ENCODE data around the gene VAV3. TPM values are rescaled to one million over a fixed set of nuclear protein-coding genes. Genes with fewer than 3 reads are reported as not detected.
"Not testable (repeated sequence)": the region's sequence is repeated elsewhere in the genome, so short reads cannot be mapped to it uniquely, and the experiment has no call there.

Gene VAV3
- total RNA-seq, 1 donor from 2014 or later, result 2.9 TPM

DNA sequence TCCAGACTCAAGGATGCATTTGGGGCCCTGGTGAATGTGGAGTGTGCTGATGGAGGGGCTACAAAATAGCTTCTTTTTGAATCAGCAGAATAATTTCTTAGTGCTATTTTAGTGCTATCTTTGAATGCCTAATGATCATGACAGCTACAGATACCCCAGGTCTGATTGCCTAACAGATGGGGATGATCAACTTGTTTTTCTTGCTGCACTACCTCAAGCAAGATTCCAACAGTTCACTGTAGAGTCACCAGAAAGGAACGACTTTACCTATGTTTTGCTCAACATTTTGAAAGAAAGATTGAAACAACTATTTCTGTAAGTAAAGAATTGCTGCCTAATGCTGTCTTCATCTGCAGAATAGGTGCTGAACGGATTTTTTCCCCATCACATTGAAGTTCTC is 42.6 kb upstream of the VAV3 start:
- Mint-ChIP-seq H3K36me3 (ENCODE audit: low read depth) (no peaks in the 10 kb centered on the region), H3K27ac (ENCODE audit: unreplicated experiment) (no peak overlapping the region), H3K27me3 (ENCODE audit: low read depth) (no peaks in the 10 kb centered on the region), H3K4me1 (no peaks in the 10 kb centered on the region), H3K9me3 (no peaks in the 10 kb centered on the region), H3K4me3 (no peak overlapping the region)
- DNase-seq (ENCODE audit: low read depth, low spot score), result no peak
- TF ChIP-seq, protein P1, sequence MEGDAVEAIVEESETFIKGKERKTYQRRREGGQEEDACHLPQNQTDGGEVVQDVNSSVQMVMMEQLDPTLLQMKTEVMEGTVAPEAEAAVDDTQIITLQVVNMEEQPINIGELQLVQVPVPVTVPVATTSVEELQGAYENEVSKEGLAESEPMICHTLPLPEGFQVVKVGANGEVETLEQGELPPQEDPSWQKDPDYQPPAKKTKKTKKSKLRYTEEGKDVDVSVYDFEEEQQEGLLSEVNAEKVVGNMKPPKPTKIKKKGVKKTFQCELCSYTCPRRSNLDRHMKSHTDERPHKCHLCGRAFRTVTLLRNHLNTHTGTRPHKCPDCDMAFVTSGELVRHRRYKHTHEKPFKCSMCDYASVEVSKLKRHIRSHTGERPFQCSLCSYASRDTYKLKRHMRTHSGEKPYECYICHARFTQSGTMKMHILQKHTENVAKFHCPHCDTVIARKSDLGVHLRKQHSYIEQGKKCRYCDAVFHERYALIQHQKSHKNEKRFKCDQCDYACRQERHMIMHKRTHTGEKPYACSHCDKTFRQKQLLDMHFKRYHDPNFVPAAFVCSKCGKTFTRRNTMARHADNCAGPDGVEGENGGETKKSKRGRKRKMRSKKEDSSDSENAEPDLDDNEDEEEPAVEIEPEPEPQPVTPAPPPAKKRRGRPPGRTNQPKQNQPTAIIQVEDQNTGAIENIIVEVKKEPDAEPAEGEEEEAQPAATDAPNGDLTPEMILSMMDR (conservative IDR thresholded peaks at IDR 0.05), result no peak

DNA sequence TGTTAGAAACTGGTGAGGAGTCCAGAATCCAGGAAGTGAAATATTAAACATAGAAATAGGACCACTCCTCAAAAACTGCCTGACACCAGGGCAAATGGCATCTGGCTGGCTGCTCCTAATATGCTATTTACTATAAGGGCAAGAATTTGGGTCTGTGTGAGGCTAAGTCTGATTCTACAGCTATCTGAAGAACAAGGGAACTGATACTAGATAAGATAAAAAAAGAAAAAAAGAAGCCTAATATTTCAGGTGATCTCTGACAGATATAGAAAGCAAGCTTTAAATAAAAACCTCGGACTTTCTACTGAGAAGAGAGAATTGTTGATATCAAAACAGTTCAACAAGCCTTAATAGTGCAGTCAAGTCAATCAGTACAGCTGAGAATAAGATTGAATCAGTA is 42.1 kb upstream of the VAV3 start:
- no peaks in the 10 kb centered on the region for H3K36me3 Mint-ChIP-seq (ENCODE audit: low read depth)
- TF ChIP-seq, protein P1 (conservative IDR thresholded peaks at IDR 0.05), result no peak
- H3K27me3 Mint-ChIP-seq (ENCODE audit: low read depth), result no peaks in the 10 kb centered on the region
- H3K4me3 Mint-ChIP-seq, result no peak overlapping the region
- H3K9me3 Mint-ChIP-seq, result no peaks in the 10 kb centered on the region
- no peaks in the 10 kb centered on the region for H3K4me1 Mint-ChIP-seq
- H3K27ac Mint-ChIP-seq (ENCODE audit: unreplicated experiment), result no peak overlapping the region
- no peak for DNase-seq (ENCODE audit: low read depth, low spot score)

DNA sequence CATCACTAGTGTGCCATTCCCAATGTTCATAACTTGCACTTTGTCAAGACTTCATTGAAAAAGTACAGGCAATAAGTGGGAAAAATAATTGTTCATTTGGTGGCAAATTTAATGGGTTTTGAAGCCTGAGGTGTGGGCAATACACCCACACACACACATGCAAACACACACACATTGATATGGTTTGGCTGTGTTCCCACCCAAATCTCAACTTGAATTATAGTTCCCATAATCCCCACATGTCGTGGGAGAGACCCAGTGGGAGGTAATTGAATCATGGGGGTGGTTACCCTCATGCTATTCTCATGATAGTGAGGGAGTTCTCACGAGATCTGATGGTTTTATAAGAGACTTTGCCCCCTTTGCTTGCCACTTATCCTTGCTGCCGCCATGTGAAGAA is 39.9 kb upstream of the VAV3 start:
- not testable (repeated sequence) for H3K27me3 Mint-ChIP-seq (ENCODE audit: low read depth); H3K27ac Mint-ChIP-seq (ENCODE audit: unreplicated experiment); H3K4me3 Mint-ChIP-seq; H3K9me3 Mint-ChIP-seq; DNase-seq (ENCODE audit: low read depth, low spot score); H3K4me1 Mint-ChIP-seq; H3K36me3 Mint-ChIP-seq (ENCODE audit: low read depth)

DNA sequence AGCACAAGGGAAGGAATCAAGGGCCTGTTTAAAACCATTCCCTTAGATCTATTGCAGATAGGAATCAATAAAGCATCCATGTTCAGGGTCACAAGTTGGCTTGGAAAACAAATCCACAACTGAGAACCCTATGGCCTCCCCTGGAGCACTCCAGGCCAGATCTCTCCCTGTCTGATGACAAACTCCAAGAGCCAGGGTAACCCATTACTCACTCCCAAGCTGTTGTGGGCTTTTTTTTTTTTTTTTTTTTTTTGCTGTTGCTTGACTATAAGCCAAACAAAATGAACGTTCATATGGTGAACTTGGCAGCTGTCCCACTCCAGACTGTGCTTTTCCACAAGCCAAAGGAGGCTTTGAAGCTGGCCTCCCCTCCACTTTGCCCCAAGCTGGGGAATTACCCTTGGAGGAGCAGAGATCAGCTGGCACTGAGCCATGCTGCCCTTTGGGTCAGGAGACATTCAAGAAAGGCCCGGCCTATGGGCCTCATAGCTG is 35.7 kb upstream of the VAV3 start:
- TF ChIP-seq, protein P1 (conservative IDR thresholded peaks at IDR 0.05), result no peak
- H3K4me3 Mint-ChIP-seq, result no peak overlapping the region
- H3K27ac Mint-ChIP-seq (ENCODE audit: unreplicated experiment), result no peak overlapping the region
- no peaks in the 10 kb centered on the region for H3K9me3 Mint-ChIP-seq
- peaks cover 11% of the 10 kb centered on the region for H3K4me1 Mint-ChIP-seq
- DNase-seq (ENCODE audit: low read depth, low spot score), result no peak
- no peaks in the 10 kb centered on the region for H3K36me3 Mint-ChIP-seq (ENCODE audit: low read depth)
- no peaks in the 10 kb centered on the region for H3K27me3 Mint-ChIP-seq (ENCODE audit: low read depth)

DNA sequence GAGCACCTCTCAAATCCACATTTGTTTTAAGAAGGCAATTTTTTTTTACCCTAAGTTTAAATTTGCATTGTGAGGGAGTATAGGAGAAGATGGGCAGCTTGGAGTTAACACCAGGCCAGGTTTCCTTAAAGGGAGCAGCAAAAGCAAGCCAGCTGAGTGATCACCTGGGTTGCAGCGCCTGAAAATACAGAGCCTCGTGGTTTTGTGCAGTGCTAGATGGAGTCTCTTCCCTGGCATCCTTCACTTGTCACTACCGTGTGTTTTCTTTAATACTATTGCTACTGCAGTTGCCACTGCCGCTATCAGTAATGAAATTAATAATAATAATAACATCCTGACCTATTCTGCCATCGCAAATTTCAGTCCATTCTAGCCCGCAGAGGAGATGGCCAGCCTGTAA is 35.2 kb upstream of the VAV3 start:
- H3K9me3 Mint-ChIP-seq, result no peaks in the 10 kb centered on the region
- TF ChIP-seq, protein P1 (conservative IDR thresholded peaks at IDR 0.05), result no peak
- DNase-seq (ENCODE audit: low read depth, low spot score), result no peak
- H3K27ac Mint-ChIP-seq (ENCODE audit: unreplicated experiment), result no peak overlapping the region
- no peak overlapping the region for H3K4me3 Mint-ChIP-seq
- peaks cover 11% of the 10 kb centered on the region for H3K4me1 Mint-ChIP-seq
- H3K36me3 Mint-ChIP-seq (ENCODE audit: low read depth), result no peaks in the 10 kb centered on the region
- H3K27me3 Mint-ChIP-seq (ENCODE audit: low read depth), result no peaks in the 10 kb centered on the region

DNA sequence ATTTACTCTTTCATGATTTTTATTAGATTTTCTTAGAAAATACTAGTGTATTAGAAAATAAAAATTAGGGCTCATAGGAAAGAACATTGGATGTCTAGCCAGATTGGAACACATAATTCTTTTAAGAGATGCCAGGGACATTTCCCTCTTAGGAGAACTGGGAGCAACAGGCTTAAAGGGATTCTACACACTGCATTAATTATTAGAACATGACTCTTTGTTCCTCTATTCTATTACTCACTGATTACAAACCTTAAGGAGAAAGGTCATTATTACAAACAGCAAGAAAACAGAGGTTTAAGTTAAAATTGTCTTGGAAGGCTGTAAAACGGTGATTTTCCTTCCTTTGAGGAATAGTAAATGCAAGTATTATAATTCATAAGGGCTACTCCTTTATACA is 32.9 kb upstream of the VAV3 start:
- Mint-ChIP-seq H3K27me3 (ENCODE audit: low read depth) (no peaks in the 10 kb centered on the region), H3K9me3 (no peaks in the 10 kb centered on the region), H3K36me3 (ENCODE audit: low read depth) (no peaks in the 10 kb centered on the region), H3K4me1 (peaks cover 11% of the 10 kb centered on the region), H3K27ac (ENCODE audit: unreplicated experiment) (no peak overlapping the region), H3K4me3 (no peak overlapping the region)
- DNase-seq (ENCODE audit: low read depth, low spot score), result no peak
- TF ChIP-seq, protein P1 (conservative IDR thresholded peaks at IDR 0.05), result no peak
